GM19023 (cell line): ENCODE results near the gene YPEL1.
"Not testable (repeated sequence)": the region's sequence is repeated elsewhere in the genome, so short reads cannot be mapped to it uniquely, and the experiment has no call there.

ENCODE experiments used
- ATAC-seq: cut with Tn5 transposase; IDR thresholded peaks from one replicate; pipeline ENCODE4 v1.9.1; 2021; ENCODE audit warnings: mild to moderate bottlenecking, moderate library complexity; ENCODE audit not compliant: unreplicated experiment

YPEL1 gene

GRCh38 chr22:21701384-21701971 lies 34.1 kb downstream of the YPEL1 start:
- no peak for ATAC-seq

- no peak for ATAC-seq
Measured at GRCh38 chr22:21700822-21701221, 34.8 kb downstream of the YPEL1 start.

GRCh38 chr22:21699643-21700042 lies 36.0 kb downstream of the YPEL1 start:
- no peak for ATAC-seq

- ATAC-seq, result no peak
Measured at GRCh38 chr22:21698430-21699329, 36.9 kb downstream of the YPEL1 start.

- no peak for ATAC-seq
Measured at GRCh38 chr22:21697880-21698279, 37.7 kb downstream of the YPEL1 start.

GRCh38 chr22:21697021-21697771 lies 38.4 kb downstream of the YPEL1 start:
- no peak for ATAC-seq

- ATAC-seq, result no peak
Measured at GRCh38 chr22:21696115-21696514, 39.5 kb downstream of the YPEL1 start.

- ATAC-seq, result no peak
Measured at GRCh38 chr22:21695430-21696085, 40.0 kb downstream of the YPEL1 start.

GRCh38 chr22:21694795-21695429 lies 40.7 kb downstream of the YPEL1 start:
- no peak for ATAC-seq

- no peak for ATAC-seq
Measured at GRCh38 chr22:21694394-21694793, 41.2 kb downstream of the YPEL1 start.

- no peak for ATAC-seq
Measured at GRCh38 chr22:21693999-21694341, 41.6 kb downstream of the YPEL1 start.

GRCh38 chr22:21693333-21693998 lies 42.1 kb downstream of the YPEL1 start:
- ATAC-seq, result no peak

GRCh38 chr22:21692856-21693255 lies 42.7 kb downstream of the YPEL1 start:
- not testable (repeated sequence) for ATAC-seq

GRCh38 chr22:21691816-21692215 lies 43.8 kb downstream of the YPEL1 start:
- no peak for ATAC-seq

GRCh38 chr22:21690401-21690801 lies 45.2 kb downstream of the YPEL1 start:
- ATAC-seq, result no peak

- no peak for ATAC-seq
Measured at GRCh38 chr22:21688706-21689381, 46.8 kb downstream of the YPEL1 start.

- ATAC-seq, result no peak
Measured at GRCh38 chr22:21688341-21688705, 47.3 kb downstream of the YPEL1 start.

GRCh38 chr22:21687685-21688259 lies 47.8 kb downstream of the YPEL1 start:
- no peak for ATAC-seq

GRCh38 chr22:21686634-21687393 lies 48.8 kb downstream of the YPEL1 start:
- ATAC-seq, result no peak
